Neural cell (in vitro differentiated cells): ENCODE data around the gene PDPK1.

Experiments used
- EZH2 ChIP-seq: fragments of 200-600, 300-800 bp; shearing (Covaris generic), sonication (generic); IDR thresholded peaks from 2 replicates; pipeline ENCODE4 v1.6.1; 2014; ENCODE audit warnings: antibody characterized with exemption, low read length, borderline replicate concordance, mild to moderate bottlenecking; ENCODE audit not compliant: insufficient read depth, poor library complexity, severe bottlenecking
- POLR2AphosphoS5 ChIP-seq: IDR thresholded peaks from 2 replicates; pipeline ENCODE4 v1.6.1; 2012
- TF ChIP-seq, protein P1 (sequence below): fragments of 450-650 bp; IDR thresholded peaks from 2 replicates; pipeline ENCODE4 v1.5.1; 2014; ENCODE audit warnings: antibody characterized with exemption, mild to moderate bottlenecking, moderate library complexity; ENCODE audit not compliant: poor library complexity, severe bottlenecking
- TF ChIP-seq, protein P2 (sequence below): IDR thresholded peaks from 2 replicates; pipeline ENCODE4 v1.6.1; 2012; ENCODE audit warnings: borderline replicate concordance

DNA sequence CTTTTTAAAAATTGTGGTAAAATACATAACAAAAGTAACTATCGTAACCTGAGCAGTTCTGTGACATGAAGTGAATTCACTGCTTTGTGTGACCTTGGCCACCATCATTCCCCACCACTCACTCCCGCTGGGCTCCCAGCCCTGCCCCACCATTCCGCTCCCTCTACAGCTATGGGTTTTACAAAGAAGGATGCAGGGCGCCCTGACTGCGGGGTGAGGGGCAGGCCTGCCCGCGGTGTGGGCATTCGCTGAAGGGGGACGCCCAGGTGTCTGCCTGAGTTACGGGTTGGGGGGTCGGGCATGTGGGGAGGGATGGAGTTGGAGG, 6.5 kb upstream of the PDPK1 start, which contains the start of gene CEMP1:
- TF ChIP-seq, protein P1, sequence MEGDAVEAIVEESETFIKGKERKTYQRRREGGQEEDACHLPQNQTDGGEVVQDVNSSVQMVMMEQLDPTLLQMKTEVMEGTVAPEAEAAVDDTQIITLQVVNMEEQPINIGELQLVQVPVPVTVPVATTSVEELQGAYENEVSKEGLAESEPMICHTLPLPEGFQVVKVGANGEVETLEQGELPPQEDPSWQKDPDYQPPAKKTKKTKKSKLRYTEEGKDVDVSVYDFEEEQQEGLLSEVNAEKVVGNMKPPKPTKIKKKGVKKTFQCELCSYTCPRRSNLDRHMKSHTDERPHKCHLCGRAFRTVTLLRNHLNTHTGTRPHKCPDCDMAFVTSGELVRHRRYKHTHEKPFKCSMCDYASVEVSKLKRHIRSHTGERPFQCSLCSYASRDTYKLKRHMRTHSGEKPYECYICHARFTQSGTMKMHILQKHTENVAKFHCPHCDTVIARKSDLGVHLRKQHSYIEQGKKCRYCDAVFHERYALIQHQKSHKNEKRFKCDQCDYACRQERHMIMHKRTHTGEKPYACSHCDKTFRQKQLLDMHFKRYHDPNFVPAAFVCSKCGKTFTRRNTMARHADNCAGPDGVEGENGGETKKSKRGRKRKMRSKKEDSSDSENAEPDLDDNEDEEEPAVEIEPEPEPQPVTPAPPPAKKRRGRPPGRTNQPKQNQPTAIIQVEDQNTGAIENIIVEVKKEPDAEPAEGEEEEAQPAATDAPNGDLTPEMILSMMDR: no peak
- TF ChIP-seq, protein P2, sequence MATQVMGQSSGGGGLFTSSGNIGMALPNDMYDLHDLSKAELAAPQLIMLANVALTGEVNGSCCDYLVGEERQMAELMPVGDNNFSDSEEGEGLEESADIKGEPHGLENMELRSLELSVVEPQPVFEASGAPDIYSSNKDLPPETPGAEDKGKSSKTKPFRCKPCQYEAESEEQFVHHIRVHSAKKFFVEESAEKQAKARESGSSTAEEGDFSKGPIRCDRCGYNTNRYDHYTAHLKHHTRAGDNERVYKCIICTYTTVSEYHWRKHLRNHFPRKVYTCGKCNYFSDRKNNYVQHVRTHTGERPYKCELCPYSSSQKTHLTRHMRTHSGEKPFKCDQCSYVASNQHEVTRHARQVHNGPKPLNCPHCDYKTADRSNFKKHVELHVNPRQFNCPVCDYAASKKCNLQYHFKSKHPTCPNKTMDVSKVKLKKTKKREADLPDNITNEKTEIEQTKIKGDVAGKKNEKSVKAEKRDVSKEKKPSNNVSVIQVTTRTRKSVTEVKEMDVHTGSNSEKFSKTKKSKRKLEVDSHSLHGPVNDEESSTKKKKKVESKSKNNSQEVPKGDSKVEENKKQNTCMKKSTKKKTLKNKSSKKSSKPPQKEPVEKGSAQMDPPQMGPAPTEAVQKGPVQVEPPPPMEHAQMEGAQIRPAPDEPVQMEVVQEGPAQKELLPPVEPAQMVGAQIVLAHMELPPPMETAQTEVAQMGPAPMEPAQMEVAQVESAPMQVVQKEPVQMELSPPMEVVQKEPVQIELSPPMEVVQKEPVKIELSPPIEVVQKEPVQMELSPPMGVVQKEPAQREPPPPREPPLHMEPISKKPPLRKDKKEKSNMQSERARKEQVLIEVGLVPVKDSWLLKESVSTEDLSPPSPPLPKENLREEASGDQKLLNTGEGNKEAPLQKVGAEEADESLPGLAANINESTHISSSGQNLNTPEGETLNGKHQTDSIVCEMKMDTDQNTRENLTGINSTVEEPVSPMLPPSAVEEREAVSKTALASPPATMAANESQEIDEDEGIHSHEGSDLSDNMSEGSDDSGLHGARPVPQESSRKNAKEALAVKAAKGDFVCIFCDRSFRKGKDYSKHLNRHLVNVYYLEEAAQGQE: no peak
- TF ChIP-seq EZH2 (no peak), POLR2AphosphoS5 (no peak)
